ENCODE data around the gene CA14. TPM values are rescaled to one million over a fixed set of nuclear protein-coding genes. Genes with fewer than 3 reads are reported as not detected.
"Not testable (repeated sequence)": the region's sequence is repeated elsewhere in the genome, so short reads cannot be mapped to it uniquely, and the experiment has no call there.

Gene CA14
- total RNA-seq, 1 donor, result not detected

- peak; percentile 30 for DNase-seq (ENCODE audit: low read depth)
- TF ChIP-seq CTCF (IDR thresholded peaks at IDR 0.05; ENCODE audit: insufficient read depth, low read depth, low read length), result peak; percentile 55
- no peak overlapping the region for H3K4me3 ChIP-seq (ENCODE audit: low read depth, low read length)
Observed at GRCh38 chr1:150221552-150221951, 36.0 kb upstream of the CA14 start.

GRCh38 chr1:150224983-150225382 is 32.6 kb upstream of the CA14 start:
- no peak overlapping the region for H3K4me3 ChIP-seq (ENCODE audit: low read depth, low read length)
- peak; percentile 3 for DNase-seq (ENCODE audit: low read depth)
- TF ChIP-seq CTCF (IDR thresholded peaks at IDR 0.05; ENCODE audit: insufficient read depth, low read depth, low read length), result no peak

- H3K4me3 ChIP-seq (ENCODE audit: low read depth, low read length), result no peak overlapping the region
- no peak for TF ChIP-seq CTCF (IDR thresholded peaks at IDR 0.05; ENCODE audit: insufficient read depth, low read depth, low read length)
- DNase-seq (ENCODE audit: low read depth), result no peak
Observed at GRCh38 chr1:150225546-150225945, 32.0 kb upstream of the CA14 start.

- DNase-seq (ENCODE audit: low read depth), result no peak
- TF ChIP-seq CTCF (IDR thresholded peaks at IDR 0.05; ENCODE audit: insufficient read depth, low read depth, low read length), result no peak
Observed at GRCh38 chr1:150226486-150226885, 31.1 kb upstream of the CA14 start.

GRCh38 chr1:150227228-150227627 is 30.3 kb upstream of the CA14 start:
- no peak overlapping the region for H3K4me3 ChIP-seq (ENCODE audit: low read depth, low read length)
- TF ChIP-seq CTCF (IDR thresholded peaks at IDR 0.05; ENCODE audit: insufficient read depth, low read depth, low read length), result no peak
- DNase-seq (ENCODE audit: low read depth), result no peak

More at GRCh38 chr1:150226486-150226885, 31.1 kb upstream of the CA14 start:
- H3K4me3 ChIP-seq (ENCODE audit: low read depth, low read length), result no peak overlapping the region

GRCh38 chr1:150228246-150228645 is 29.3 kb upstream of the CA14 start:
- DNase-seq (ENCODE audit: low read depth); H3K4me3 ChIP-seq (ENCODE audit: low read depth, low read length): not testable (repeated sequence)

- not testable (repeated sequence) for H3K4me3 ChIP-seq (ENCODE audit: low read depth, low read length); DNase-seq (ENCODE audit: low read depth)
Observed at GRCh38 chr1:150232921-150233320, 24.7 kb upstream of the CA14 start.

GRCh38 chr1:150233359-150234308 is 23.9 kb upstream of the CA14 start:
- peak overlapping the region; percentile 84 for H3K4me3 ChIP-seq (ENCODE audit: low read depth, low read length)
- DNase-seq (ENCODE audit: low read depth), result peak; percentile 47
- TF ChIP-seq CTCF (IDR thresholded peaks at IDR 0.05; ENCODE audit: insufficient read depth, low read depth, low read length), result no peak
